HEK293T (cell line): ENCODE data around the gene RRP8.

Experiments
- ELF4 ChIP-seq: fragments of 450-650 bp; IDR thresholded peaks from 2 replicates; pipeline ENCODE4 v1.6.1; 2017; ENCODE audit warnings: antibody characterized with exemption
- FOXK2 ChIP-seq: fragments of 450-650 bp; IDR thresholded peaks from 2 replicates; pipeline ENCODE4 v1.6.1; 2016; ENCODE audit warnings: mild to moderate bottlenecking
- FOXM1 ChIP-seq: fragments of 450-650 bp; IDR thresholded peaks from 2 replicates; pipeline ENCODE4 v1.6.1; 2017; ENCODE audit warnings: mild to moderate bottlenecking, borderline replicate concordance
- LEF1 ChIP-seq: fragments of 450-650 bp; IDR thresholded peaks from 2 replicates; pipeline ENCODE4 v1.6.1; 2017; ENCODE audit warnings: mild to moderate bottlenecking, borderline replicate concordance
- NFRKB ChIP-seq: fragments of 450-650 bp; IDR thresholded peaks from 2 replicates; pipeline ENCODE4 v1.6.1; 2016; ENCODE audit warnings: mild to moderate bottlenecking, moderate library complexity
- PKNOX1 ChIP-seq: fragments of 450-650 bp; IDR thresholded peaks from 2 replicates; pipeline ENCODE4 v1.6.1; 2016
- SP1 ChIP-seq: fragments of 450-650 bp; IDR thresholded peaks from 2 replicates; pipeline ENCODE4 v1.6.1; 2017
- SUZ12 ChIP-seq: fragments of 450-650 bp; IDR thresholded peaks from 2 replicates; pipeline ENCODE4 v1.6.1; 2016; ENCODE audit warnings: mild to moderate bottlenecking
- TARDBP ChIP-seq: fragments of 450-650 bp; IDR thresholded peaks from 2 replicates; pipeline ENCODE4 v1.6.1; 2016
- ZNF384 ChIP-seq: fragments of 450-650 bp; IDR thresholded peaks from 2 replicates; pipeline ENCODE4 v1.6.1; 2016

DNA sequence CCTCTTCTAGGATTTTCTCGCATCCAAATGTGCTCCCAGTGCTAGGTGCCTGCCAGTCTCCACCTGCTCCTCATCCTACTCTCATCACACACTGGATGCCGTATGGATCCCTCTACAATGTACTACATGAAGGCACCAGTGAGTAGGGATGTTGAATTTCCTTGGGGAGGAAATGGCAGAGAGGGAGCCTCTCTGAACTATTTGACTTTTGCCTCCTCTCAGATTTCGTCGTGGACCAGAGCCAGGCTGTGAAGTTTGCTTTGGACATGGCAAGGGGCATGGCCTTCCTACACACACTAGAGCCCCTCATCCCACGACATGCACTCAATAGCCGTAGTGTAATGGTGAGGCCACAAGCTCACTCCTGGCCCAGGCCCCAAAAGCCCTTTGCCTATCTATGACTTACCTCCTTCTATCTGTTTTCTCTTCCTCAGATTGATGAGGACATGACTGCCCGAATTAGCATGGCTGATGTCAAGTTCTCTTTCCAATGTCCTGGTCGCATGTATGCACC lies 6.1 kb upstream of the RRP8 start:
- TF ChIP-seq FOXK2 = no peak
- TF ChIP-seq PKNOX1 = no peak
- no peak for TF ChIP-seq FOXM1
- TF ChIP-seq TARDBP = no peak
- no peak for TF ChIP-seq ELF4
- no peak for TF ChIP-seq NFRKB
- no peak for TF ChIP-seq SUZ12
- no peak for TF ChIP-seq SP1
- TF ChIP-seq ZNF384 = no peak
- TF ChIP-seq LEF1 = no peak
